HepG2 (cell line): ENCODE data around the gene ADGRL1. TPM values are rescaled to one million over a fixed set of nuclear protein-coding genes. Genes with fewer than 3 reads are reported as not detected.
A peak's percentile ranks its signal among the peaks of the same experiment; 100 is the strongest.

Experiments
- AHR ChIP-seq: IDR thresholded peaks from 2 replicates; pipeline ENCODE4 v1.6.1; 2018; ENCODE audit warnings: missing genetic modification reagents, missing compliant biosample characterization
- ATF3 ChIP-seq: sonication (generic); formaldehyde crosslinking; IDR thresholded peaks from 2 replicates; pipeline ENCODE4 v1.4.0; 2020; ENCODE audit warnings: missing genetic modification reagents
- ATF4 ChIP-seq, 2 experiments: fragments of 450-650 bp in 1 of 2; sonication (generic) in 1 of 2; formaldehyde crosslinking; IDR thresholded peaks; 2 replicates each; pipeline versions ENCODE4 v1.5.0 to v1.8.0; 2020 to 2022; ENCODE audit warnings: mild to moderate bottlenecking in 1 of 2, missing genetic modification reagents in 1 of 2
- FLYWCH1 ChIP-seq: sonication (generic); formaldehyde crosslinking; IDR thresholded peaks from 2 replicates; pipeline ENCODE4 v1.8.1; 2023; ENCODE audit warnings: mild to moderate bottlenecking, missing genetic modification reagents
- GABPA ChIP-seq, 2 experiments: IDR thresholded peaks; 2 replicates each; pipeline ENCODE4 v1.6.1; 2011 to 2016; ENCODE audit warnings: low read depth in 2 of 2, low read length in 1 of 2, missing biosample characterization in 1 of 2, missing genetic modification characterization in 1 of 2
- HNF4G ChIP-seq, 2 experiments: sonication (generic) in 1 of 2; formaldehyde crosslinking in 1 of 2; IDR thresholded peaks; 2 replicates each; pipeline versions ENCODE4 v1.4.0 to v1.6.1; 2011 to 2020; ENCODE audit warnings: borderline replicate concordance in 2 of 2, low read depth in 2 of 2, mild to moderate bottlenecking in 2 of 2, low read length in 1 of 2, missing genetic modification reagents in 1 of 2, moderate library complexity in 1 of 2
- KDM2A ChIP-seq: sonication (generic); formaldehyde crosslinking; IDR thresholded peaks from 2 replicates; pipeline ENCODE4 v1.4.0; 2020; ENCODE audit warnings: low read depth, missing genetic modification reagents, borderline replicate concordance
- MLX ChIP-seq: IDR thresholded peaks from 2 replicates; pipeline ENCODE4 v1.6.1; 2016
- MTERF4 ChIP-seq: sonication (generic); formaldehyde crosslinking; IDR thresholded peaks from 2 replicates; pipeline ENCODE4 v1.8.0; 2023; ENCODE audit warnings: mild to moderate bottlenecking, missing genetic modification reagents
- POLR2G ChIP-seq: fragments of 200-400 bp; formaldehyde crosslinking; IDR thresholded peaks from 2 replicates; pipeline ENCODE4 v1.6.1; 2018; ENCODE audit warnings: mild to moderate bottlenecking, low read depth, low read length, moderate library complexity
- SYNCRIP ChIP-seq: fragments of 200-400 bp; formaldehyde crosslinking; IDR thresholded peaks from 2 replicates; pipeline ENCODE4 v1.6.1; 2018; ENCODE audit warnings: mild to moderate bottlenecking, low read depth, low read length; ENCODE audit not compliant: insufficient read depth
- TAF15 ChIP-seq: fragments of 200-400 bp; formaldehyde crosslinking; IDR thresholded peaks from one replicate; pipeline ENCODE4 v1.6.1; 2018; ENCODE audit warnings: mild to moderate bottlenecking, low read depth, low read length; ENCODE audit not compliant: poor library complexity, severe bottlenecking
- THAP11 ChIP-seq: IDR thresholded peaks from 2 replicates; pipeline ENCODE4 v1.6.1; 2016; ENCODE audit warnings: missing biosample characterization, missing genetic modification reagents
- THYN1 ChIP-seq: sonication (generic); formaldehyde crosslinking; IDR thresholded peaks from 2 replicates; pipeline ENCODE4 v1.8.1; 2023; ENCODE audit warnings: low read depth, mild to moderate bottlenecking, moderate library complexity, missing genetic modification reagents, borderline replicate concordance
- ZBTB38 ChIP-seq: sonication (generic); formaldehyde crosslinking; IDR thresholded peaks from 2 replicates; pipeline ENCODE4 v1.5.1; 2020; ENCODE audit warnings: mild to moderate bottlenecking, missing genetic modification reagents
- ZMYM4 ChIP-seq: sonication (generic); formaldehyde crosslinking; IDR thresholded peaks from 2 replicates; pipeline ENCODE4 v1.8.1; 2023; ENCODE audit warnings: mild to moderate bottlenecking, missing genetic modification reagents
- ZNF703 ChIP-seq: sonication (generic); formaldehyde crosslinking; IDR thresholded peaks from 2 replicates; pipeline ENCODE4 v1.5.1; 2020; ENCODE audit warnings: missing genetic modification reagents, mild to moderate bottlenecking, moderate library complexity, borderline replicate concordance
- ZNF788 ChIP-seq: sonication (generic); formaldehyde crosslinking; IDR thresholded peaks from 2 replicates; pipeline ENCODE4 v1.5.0; 2020; ENCODE audit warnings: mild to moderate bottlenecking, missing genetic modification reagents, borderline replicate concordance
- ZNF891 ChIP-seq: sonication (generic); formaldehyde crosslinking; IDR thresholded peaks from 2 replicates; pipeline ENCODE4 v1.5.0; 2020; ENCODE audit warnings: mild to moderate bottlenecking, missing genetic modification reagents
- ZSCAN22 ChIP-seq: sonication (generic); formaldehyde crosslinking; IDR thresholded peaks from 2 replicates; pipeline ENCODE4 v1.4.0; 2020; ENCODE audit warnings: mild to moderate bottlenecking, missing genetic modification reagents
- polyA plus RNA-seq, 8 experiments: library from polyadenylated mRNA; depleted of rRNA in 3 of 8; stranded (reverse) in 7 of 8; unstranded in 1 of 8; fragments of >200 nt; fragmentation: Illumina TruSeq in 4 of 8; extraction: Trizol in 4 of 8; gene quantifications; 2 replicates each; pipeline versions ENCODE4 v1.2.1 to v1.2.3, GENCODE V29; 2011 to 2016; ENCODE audit warnings: low read depth in 4 of 8, missing spikeins in 1 of 8, mixed read lengths in 1 of 8; ENCODE audit not compliant: insufficient read depth in 1 of 8
- total RNA-seq, 5 experiments: library from RNA; depleted of rRNA; stranded (reverse); fragments of >200 nt; fragmentation: Illumina TruSeq; extraction: Trizol; gene quantifications; 2 replicates each; pipeline ENCODE4 v1.2.3, GENCODE V29; 2016; ENCODE audit warnings: low read depth in 1 of 5

ADGRL1 gene
- total and polyA plus RNA-seq, 2 of the 13 experiments (the other 11 are each of a cell fraction or from before 2014, with no cell fraction given) = 0.49 to 1.7 TPM

- peak; percentile 46 for TF ChIP-seq KDM2A (CRISPR knock-in tag)
- TF ChIP-seq TAF15 = peak; percentile 12
- TF ChIP-seq ZSCAN22 (CRISPR knock-in tag) = peak; percentile 60; the same call in 1 of the 2 replicates
- 0 out of 2 replicates have a peak, but pooled peaks have one; percentile 48 for TF ChIP-seq AHR (CRISPR knock-in tag)
- TF ChIP-seq THYN1 = no peak
- TF ChIP-seq ATF4 (CRISPR knock-in tag; IDR thresholded peaks at IDR 0.05) = peak in 1 of 2 experiments; percentile 80; a peak in 2 of 4 replicates
- peak; percentile 9; the same call in 1 of the 2 replicates for TF ChIP-seq MLX (CRISPR knock-in tag)
- peak; percentile 79 for TF ChIP-seq POLR2G
- no peak; the same call in 1 of the 2 replicates for TF ChIP-seq ZNF891 (CRISPR knock-in tag)
- peak; percentile 71 for TF ChIP-seq GABPA (IDR thresholded peaks at IDR 0.05; ENCODE audit: low read depth, low read length)
- TF ChIP-seq GABPA (CRISPR knock-in tag; IDR thresholded peaks at IDR 0.05; ENCODE audit: low read depth) = peak; percentile 91
- TF ChIP-seq ZMYM4 (CRISPR knock-in tag) = peak; percentile 87
- 0 out of 2 replicates have a peak, but pooled peaks have one; percentile 26 for TF ChIP-seq ZNF703
- TF ChIP-seq THAP11 = peak; percentile 87
- no peak for TF ChIP-seq SYNCRIP
- TF ChIP-seq MTERF4 = peak; percentile 87
- TF ChIP-seq FLYWCH1 = 0 out of 2 replicates have a peak, but pooled peaks have one; percentile 46
- TF ChIP-seq HNF4G (IDR thresholded peaks at IDR 0.05; ENCODE audit: borderline replicate concordance, low read depth, low read length) = no peak
- TF ChIP-seq HNF4G (CRISPR knock-in tag; IDR thresholded peaks at IDR 0.05; ENCODE audit: borderline replicate concordance, low read depth) = no peak
- TF ChIP-seq ZNF788 (CRISPR knock-in tag) = peak; percentile 16; the same call in 1 of the 2 replicates
- TF ChIP-seq ATF3 (CRISPR knock-in tag) = 0 out of 2 replicates have a peak, but pooled peaks have one; percentile 14
- TF ChIP-seq ZBTB38 (CRISPR knock-in tag) = peak; percentile 70
Observed at GRCh38 chr19:14136509-14137281, 69.3 kb downstream of the ADGRL1 start, which contains the start of gene ASF1B (continued).
